ENCODE results near the gene CYB5R2.

CYB5R2 gene

DNA sequence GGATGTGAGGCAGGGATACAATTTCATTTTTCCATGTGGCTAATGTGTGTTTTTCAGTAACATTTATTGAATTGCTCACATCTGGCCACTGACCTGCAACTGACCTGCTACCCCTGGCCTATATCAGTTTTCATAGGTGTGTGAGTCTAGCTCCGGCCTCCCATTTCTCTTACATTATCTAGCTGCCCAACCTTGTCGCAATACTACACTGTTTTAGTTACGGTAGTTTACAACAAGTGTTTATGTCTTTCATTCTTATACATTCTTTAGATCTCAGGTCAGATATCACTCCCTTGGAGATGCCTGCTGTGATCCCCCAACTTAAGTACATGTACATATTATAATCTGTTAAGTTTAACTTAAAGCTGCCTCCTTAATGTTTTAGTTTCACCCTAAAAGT is 2.3 kb upstream of the CYB5R2 start:
- Histone ChIP-seq H3K4me1 (ENCODE audit: control insufficient read depth, insufficient read depth, low read depth, low read length) (peaks cover 17% of the 10 kb centered on the region), H3K27me3 (ENCODE audit: control insufficient read depth in 1 of 2, insufficient read depth in 1 of 2, low read length in 2 of 2) (no peaks in the 10 kb centered on the region), H3K18ac (ENCODE audit: low read depth in 1 of 2, low read length in 2 of 2) (no peak overlapping the region), H3K9ac (ENCODE audit: low read length) (no peak overlapping the region), H3K23ac (ENCODE audit: low read length in 2 of 2) (no peak overlapping the region), H2BK12ac (ENCODE audit: low read length in 2 of 2) (no peak overlapping the region), H3K36me3 (ENCODE audit: control insufficient read depth in 1 of 2, insufficient read depth in 2 of 2, low read depth in 1 of 2, low read length in 2 of 2) (peaks cover 0 to 3% of the 10 kb centered on the region in 2 experiments), H2BK15ac (ENCODE audit: low read depth, poor library complexity, severe bottlenecking) (no peak overlapping the region), H2AK5ac (ENCODE audit: low read length, severe bottlenecking) (no peak overlapping the region), H2BK5ac (ENCODE audit: low read depth, low read length, poor library complexity, severe bottlenecking) (no peak overlapping the region), H2BK120ac (ENCODE audit: low read depth, low read length) (no peak overlapping the region), H4K8ac (ENCODE audit: low read length) (no peak overlapping the region), H2AFZ (ENCODE audit: low read depth, low read length) (no peak overlapping the region), H3K4me2 (ENCODE audit: low read length, poor library complexity, severe bottlenecking) (no peak overlapping the region), H3K79me1 (replicated peaks; ENCODE audit: low read length, poor library complexity, severe bottlenecking) (no peaks in the 10 kb centered on the region), H3K14ac (ENCODE audit: low read length in 2 of 2) (no peak overlapping the region), H3K9me3 (ENCODE audit: control insufficient read depth, low read length) (no peaks in the 10 kb centered on the region), H3K4me3 (ENCODE audit: insufficient read depth in 1 of 2, low read depth in 1 of 2, low read length in 2 of 2) (no peak overlapping the region), H3K27ac (ENCODE audit: low read length, poor library complexity, severe bottlenecking) (no peak overlapping the region), H4K91ac (ENCODE audit: low read length) (no peak overlapping the region), H3K4ac (ENCODE audit: low read depth in 1 of 2, low read length in 2 of 2) (no peak overlapping the region)
- no peak for DNase-seq
- WGBS: 92% methylated on average over 2 of the region's 3 CpGs

DNA sequence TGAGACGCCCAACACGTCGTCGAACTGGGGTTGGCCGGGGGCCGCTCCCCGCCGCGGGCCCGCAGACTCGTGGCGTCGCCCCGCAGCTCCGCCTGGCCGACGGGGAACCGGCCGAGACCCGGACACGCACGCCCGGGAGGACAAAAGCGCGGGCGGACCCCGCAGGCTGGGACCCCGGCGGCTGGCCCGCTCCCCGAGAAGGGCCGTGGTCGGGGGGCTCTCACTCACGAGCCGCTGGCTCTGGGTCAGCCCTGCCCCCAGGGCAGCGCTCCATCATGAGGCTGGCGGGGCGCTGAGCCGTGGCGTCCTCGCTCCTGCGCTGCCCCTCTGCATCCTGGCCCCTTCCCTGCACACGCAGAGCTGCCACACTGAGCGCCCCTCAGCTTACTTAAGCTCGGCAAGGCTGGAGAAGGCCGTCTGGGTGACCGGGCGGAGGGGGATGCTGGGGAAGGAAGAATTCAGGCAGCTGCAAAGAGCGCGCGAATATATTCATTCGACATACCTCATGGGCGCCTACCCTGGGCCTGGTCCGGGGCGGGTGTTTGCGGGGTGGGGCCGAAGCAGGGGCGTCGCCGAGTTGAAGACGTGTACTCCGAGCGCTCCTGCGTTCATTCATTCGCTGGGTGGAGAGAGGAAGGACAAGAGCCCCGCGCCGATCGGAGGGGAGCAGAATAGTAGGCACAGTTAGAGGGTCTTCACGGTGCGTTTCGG is 579 bp upstream of the CYB5R2 start:
- Histone ChIP-seq H4K8ac (ENCODE audit: low read length) (peak overlapping the region; percentile 70), H3K4ac (ENCODE audit: low read depth in 1 of 2, low read length in 2 of 2) (peak overlapping the region; percentile 22 to 46), H3K9ac (ENCODE audit: low read length) (peak overlapping the region; percentile 81), H3K14ac (ENCODE audit: low read length in 2 of 2) (peak overlapping the region in 1 of 2 experiments; percentile 19), H3K18ac (ENCODE audit: low read depth in 1 of 2, low read length in 2 of 2) (peak overlapping the region; percentile 55 to 86), H3K27me3 (ENCODE audit: control insufficient read depth in 1 of 2, insufficient read depth in 1 of 2, low read length in 2 of 2) (no peaks in the 10 kb centered on the region), H2BK5ac (ENCODE audit: low read depth, low read length, poor library complexity, severe bottlenecking) (no peak overlapping the region), H2AFZ (ENCODE audit: low read depth, low read length) (peak overlapping the region; percentile 72), H3K27ac (ENCODE audit: low read length, poor library complexity, severe bottlenecking) (no peak overlapping the region), H3K23ac (ENCODE audit: low read length in 2 of 2) (peak overlapping the region in 1 of 2 experiments; percentile 79), H3K4me1 (ENCODE audit: control insufficient read depth, insufficient read depth, low read depth, low read length) (peaks cover 17% of the 10 kb centered on the region), H2AK5ac (ENCODE audit: low read length, severe bottlenecking) (no peak overlapping the region), H3K79me1 (replicated peaks; ENCODE audit: low read length, poor library complexity, severe bottlenecking) (no peaks in the 10 kb centered on the region), H4K91ac (ENCODE audit: low read length) (peak overlapping the region; percentile 87), H3K4me2 (ENCODE audit: low read length, poor library complexity, severe bottlenecking) (peak overlapping the region; percentile 76), H2BK15ac (ENCODE audit: low read depth, poor library complexity, severe bottlenecking) (peak overlapping the region; percentile 78), H3K4me3 (ENCODE audit: insufficient read depth in 1 of 2, low read depth in 1 of 2, low read length in 2 of 2) (peak overlapping the region; percentile 48 to 82), H2BK120ac (ENCODE audit: low read depth, low read length) (peak overlapping the region; percentile 67), H2BK12ac (ENCODE audit: low read length in 2 of 2) (peak overlapping the region in 1 of 2 experiments; percentile 0), H3K36me3 (ENCODE audit: control insufficient read depth in 1 of 2, insufficient read depth in 2 of 2, low read depth in 1 of 2, low read length in 2 of 2) (peaks cover 0 to 10% of the 10 kb centered on the region in 2 experiments), H3K9me3 (ENCODE audit: control insufficient read depth, low read length) (no peaks in the 10 kb centered on the region)
- 10% methylated on average over 58 of the region's 72 CpGs for WGBS
- DNase-seq: peak; percentile 37

DNA sequence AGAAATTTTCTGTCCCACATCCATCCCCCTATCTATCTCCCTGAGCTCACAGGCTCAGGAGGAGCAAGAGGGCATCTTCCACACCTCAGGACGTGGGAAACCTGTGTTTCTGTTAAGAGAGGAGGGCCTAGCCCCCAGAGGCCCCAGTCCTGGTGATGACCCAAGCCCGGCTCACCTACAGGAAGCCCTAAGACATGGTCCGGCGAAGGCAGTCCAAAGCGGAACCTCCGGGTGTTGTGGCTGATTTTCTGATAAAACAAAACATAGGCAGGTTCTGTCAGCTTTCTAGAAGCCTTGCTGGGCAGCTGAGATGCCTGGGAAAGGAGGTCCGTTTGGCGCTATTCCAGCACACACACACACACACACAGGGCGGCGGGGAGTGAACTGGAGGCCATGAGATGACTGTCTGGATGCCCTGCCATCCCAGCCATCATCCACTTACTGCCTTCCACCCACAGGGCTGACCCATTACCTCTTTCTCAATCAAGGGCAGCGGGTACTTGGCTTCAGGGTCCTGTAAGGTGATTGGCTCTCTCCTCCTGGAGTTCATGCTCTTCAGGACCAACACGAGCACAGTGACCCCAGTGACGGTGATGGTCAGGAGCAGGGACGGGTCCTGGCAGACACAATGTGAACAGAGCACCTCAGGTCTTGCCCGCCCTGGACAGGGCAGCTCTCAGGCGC is 882 bp downstream of the CYB5R2 start:
- peaks cover 19% of the 10 kb centered on the region for H3K4me1 ChIP-seq (ENCODE audit: control insufficient read depth, insufficient read depth, low read depth, low read length)
- H2BK12ac ChIP-seq (ENCODE audit: low read length in 2 of 2): peak overlapping the region in 1 of 2 experiments; percentile 33
- H3K18ac ChIP-seq (ENCODE audit: low read depth in 1 of 2, low read length in 2 of 2): peak overlapping the region; percentile 52 to 97
- H2BK15ac ChIP-seq (ENCODE audit: low read depth, poor library complexity, severe bottlenecking): no peak overlapping the region
- peak overlapping the region; percentile 30 for H4K91ac ChIP-seq (ENCODE audit: low read length)
- H2BK5ac ChIP-seq (ENCODE audit: low read depth, low read length, poor library complexity, severe bottlenecking): no peak overlapping the region
- peak overlapping the region; percentile 87 for H4K8ac ChIP-seq (ENCODE audit: low read length)
- H2AK5ac ChIP-seq (ENCODE audit: low read length, severe bottlenecking): no peak overlapping the region
- WGBS: 91% methylated on average over 15 of the region's 16 CpGs
- DNase-seq: no peak
- peaks cover 0 to 21% of the 10 kb centered on the region in 2 experiments for H3K36me3 ChIP-seq (ENCODE audit: control insufficient read depth in 1 of 2, insufficient read depth in 2 of 2, low read depth in 1 of 2, low read length in 2 of 2)
- peak overlapping the region; percentile 63 to 83 for H3K4ac ChIP-seq (ENCODE audit: low read depth in 1 of 2, low read length in 2 of 2)
- no peak overlapping the region for H3K27ac ChIP-seq (ENCODE audit: low read length, poor library complexity, severe bottlenecking)
- no peaks in the 10 kb centered on the region for H3K79me1 ChIP-seq (replicated peaks; ENCODE audit: low read length, poor library complexity, severe bottlenecking)
- H2AFZ ChIP-seq (ENCODE audit: low read depth, low read length): no peak overlapping the region
- peak overlapping the region in 1 of 2 experiments; percentile 82 for H3K4me3 ChIP-seq (ENCODE audit: insufficient read depth in 1 of 2, low read depth in 1 of 2, low read length in 2 of 2)
- H3K23ac ChIP-seq (ENCODE audit: low read length in 2 of 2): peak overlapping the region in 1 of 2 experiments; percentile 74
- H3K27me3 ChIP-seq (ENCODE audit: control insufficient read depth in 1 of 2, insufficient read depth in 1 of 2, low read length in 2 of 2): no peaks in the 10 kb centered on the region
- H3K9me3 ChIP-seq (ENCODE audit: control insufficient read depth, low read length): no peaks in the 10 kb centered on the region
- H3K4me2 ChIP-seq (ENCODE audit: low read length, poor library complexity, severe bottlenecking): no peak overlapping the region
- H3K9ac ChIP-seq (ENCODE audit: low read length): peak overlapping the region; percentile 81
- H2BK120ac ChIP-seq (ENCODE audit: low read depth, low read length): no peak overlapping the region
- peak overlapping the region in 1 of 2 experiments; percentile 1 for H3K14ac ChIP-seq (ENCODE audit: low read length in 2 of 2)

Data from mesenchymal stem cell (in vitro differentiated cells and primary cell).